Femur (tissue), 1 donor: Measurements from ENCODE around the gene MIS12.

ENCODE experiments used
- DNase-seq: peaks from one replicate; pipeline ENCODE4 v3.0.0-alpha.2; 2017

MIS12 gene

DNA sequence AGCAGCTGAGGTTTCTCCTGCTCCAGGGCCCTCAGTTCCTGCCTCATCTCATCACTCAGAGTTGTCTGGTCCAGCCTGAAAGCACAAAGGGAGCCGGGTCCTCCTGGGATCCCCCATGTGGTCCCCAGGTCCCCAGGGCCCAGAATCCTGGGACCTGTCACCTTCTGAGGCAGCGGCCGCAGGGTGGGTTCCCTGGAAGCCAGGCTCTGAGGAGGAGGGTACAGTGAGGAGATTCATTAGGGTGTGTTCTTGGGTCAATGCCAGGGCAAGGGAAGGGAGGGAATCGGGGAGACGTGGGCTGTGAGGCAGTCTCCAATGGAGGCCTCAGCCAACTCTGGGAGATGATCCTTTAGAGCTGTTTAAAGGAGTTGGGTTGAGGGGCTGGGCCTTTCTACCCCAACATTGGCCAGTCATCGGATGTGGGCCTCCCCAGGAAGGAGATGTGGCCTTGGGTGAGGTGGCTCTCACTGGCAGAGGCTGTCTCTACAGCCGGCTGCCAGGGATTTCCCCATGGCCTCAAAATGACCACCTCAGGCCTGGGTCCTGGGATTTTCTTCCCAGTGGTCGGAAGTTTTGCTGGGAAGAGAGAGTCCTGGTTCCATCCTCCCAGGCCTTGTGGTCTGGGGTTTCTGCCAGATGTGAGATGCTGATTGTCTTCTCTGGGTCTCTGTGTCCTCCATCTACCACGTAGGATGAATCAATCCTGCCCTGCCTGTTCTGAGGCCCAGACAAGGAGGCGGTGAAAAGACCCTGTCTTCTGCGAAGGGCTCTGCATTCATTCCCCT lies 50.7 kb downstream of the MIS12 start:
- DNase-seq: peak; percentile 61

DNA sequence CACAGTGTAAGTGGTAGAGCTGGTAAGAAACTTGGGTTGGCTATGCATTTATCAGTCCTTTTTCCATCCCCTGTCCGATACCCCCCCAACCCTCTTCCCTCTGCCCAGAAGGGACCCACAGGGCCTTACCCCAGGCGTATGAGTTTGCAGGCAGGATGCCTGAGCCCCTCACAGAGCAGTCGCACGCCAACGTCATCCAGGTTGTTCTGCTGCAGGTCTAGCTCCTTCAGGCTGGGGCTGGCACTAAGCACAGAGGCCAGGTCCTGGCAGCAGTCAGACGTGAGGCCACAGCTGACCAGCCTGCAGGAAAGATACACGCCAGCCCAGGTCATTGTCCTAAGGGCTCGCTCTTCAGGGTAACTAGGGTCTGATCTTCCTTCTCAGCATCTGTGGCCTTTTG lies 52.9 kb downstream of the MIS12 start:
- no peak for DNase-seq

DNA sequence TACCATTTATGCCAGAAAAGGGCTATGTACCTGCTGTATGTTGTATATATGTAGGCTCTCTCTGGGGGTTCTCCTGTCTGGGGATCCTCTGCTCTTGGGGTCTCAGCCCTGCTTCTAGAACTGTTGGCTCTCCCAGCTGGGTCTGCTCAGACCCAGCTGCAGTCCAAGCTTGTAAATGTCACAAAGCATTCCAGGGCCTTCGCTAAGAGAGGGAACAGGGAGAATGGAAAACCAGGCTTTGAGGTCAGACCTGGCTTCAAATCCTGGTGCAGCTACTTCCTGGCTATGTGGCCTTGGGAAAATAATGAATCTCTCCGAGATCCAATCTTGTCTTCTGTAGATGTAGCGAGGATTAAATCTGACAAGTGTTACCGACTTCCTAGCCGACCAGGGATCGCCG lies 54.0 kb downstream of the MIS12 start:
- DNase-seq: no peak
